WTC11 (cell line): ENCODE results near the gene TMEM239.

Experiments
- ARID4B ChIP-seq: sonication (generic); formaldehyde crosslinking; IDR thresholded peaks from 2 replicates; pipeline ENCODE4 v1.8.0; 2023; ENCODE audit warnings: missing genetic modification reagents, mild to moderate bottlenecking, borderline replicate concordance
- ATF6 ChIP-seq: sonication (generic); formaldehyde crosslinking; IDR thresholded peaks from 2 replicates; pipeline ENCODE4 v1.8.1; 2023; ENCODE audit warnings: mild to moderate bottlenecking, missing genetic modification reagents
- CTCF ChIP-seq: fragments of 200-600 bp; IDR thresholded peaks from 2 replicates; pipeline ENCODE4 v1.8.0; 2022; ENCODE audit warnings: antibody characterized with exemption
- MAX ChIP-seq: sonication (generic); formaldehyde crosslinking; IDR thresholded peaks from 2 replicates; pipeline ENCODE4 v1.8.0; 2022; ENCODE audit warnings: mild to moderate bottlenecking, missing genetic modification reagents
- MXD4 ChIP-seq: fragments of 250-450 bp; sonication (Bioruptor Pico); IDR thresholded peaks from 2 replicates; pipeline ENCODE4 v1.8.0; 2021; ENCODE audit warnings: mild to moderate bottlenecking, moderate library complexity, borderline replicate concordance
- NR3C1 ChIP-seq: sonication (generic); formaldehyde crosslinking; conservative IDR thresholded peaks from 2 replicates; pipeline ENCODE4 v1.8.1; 2023; ENCODE audit warnings: low read depth, mild to moderate bottlenecking, missing genetic modification reagents
- TCF7 ChIP-seq: sonication (generic); formaldehyde crosslinking; IDR thresholded peaks from 2 replicates; pipeline ENCODE4 v1.8.0; 2022; ENCODE audit warnings: mild to moderate bottlenecking, low read depth, missing genetic modification reagents, moderate library complexity
- ZNF263 ChIP-seq: sonication (generic); formaldehyde crosslinking; IDR thresholded peaks from 2 replicates; pipeline ENCODE4 v1.8.1; 2022; ENCODE audit warnings: low read depth, mild to moderate bottlenecking, moderate library complexity, missing genetic modification reagents

- no peak for TF ChIP-seq MAX (CRISPR knock-in tag)
- no peak for TF ChIP-seq MXD4
- no peak for TF ChIP-seq CTCF
- no peak for TF ChIP-seq NR3C1 (CRISPR knock-in tag)
- no peak for TF ChIP-seq TCF7 (CRISPR knock-in tag)
- TF ChIP-seq ATF6 (CRISPR knock-in tag), result no peak
- no peak for TF ChIP-seq ZNF263 (CRISPR knock-in tag)
- no peak for TF ChIP-seq ARID4B (CRISPR knock-in tag)
These were observed 793 bp upstream of the TMEM239 start for GRCh38 chr20:2815242-2815900.
